NCI-H2196 (cell line): Measurements from ENCODE around the gene CHAD.

Source experiments
- DNase-seq: peaks from one replicate; lab custom pipeline; 2025; ENCODE audit not compliant: unreplicated experiment; lab: John Stamatoyannopoulos, UW

The CHAD gene

GRCh38 chr17:50460831-50461526 lies 7.7 kb downstream of the CHAD start:
- DNase-seq = no peak

GRCh38 chr17:50459756-50460155 lies 8.9 kb downstream of the CHAD start:
- DNase-seq = no peak

GRCh38 chr17:50458701-50459676 lies 9.7 kb downstream of the CHAD start:
- DNase-seq = peak; percentile 73

- no peak for DNase-seq
Observed at GRCh38 chr17:50458270-50458669, 10.4 kb downstream of the CHAD start.

- no peak for DNase-seq
Observed at GRCh38 chr17:50457621-50458020, 11.1 kb downstream of the CHAD start.

GRCh38 chr17:50453901-50454300 lies 14.8 kb downstream of the CHAD start:
- DNase-seq = no peak

GRCh38 chr17:50452630-50453300 lies 15.9 kb downstream of the CHAD start:
- DNase-seq = no peak

- DNase-seq = no peak
Observed at GRCh38 chr17:50451943-50452629, 16.6 kb downstream of the CHAD start.

GRCh38 chr17:50448643-50449042 lies 20.0 kb downstream of the CHAD start:
- no peak for DNase-seq

- peak; percentile 62 for DNase-seq
Observed at GRCh38 chr17:50447870-50448595, 20.6 kb downstream of the CHAD start.

- no peak for DNase-seq
Observed at GRCh38 chr17:50445730-50446325, 22.9 kb downstream of the CHAD start.

GRCh38 chr17:50444841-50445715 lies 23.6 kb downstream of the CHAD start:
- DNase-seq = no peak

- no peak for DNase-seq
Observed at GRCh38 chr17:50443505-50443974, 25.1 kb downstream of the CHAD start.

GRCh38 chr17:50440838-50441829 lies 27.5 kb downstream of the CHAD start:
- DNase-seq = no peak

- peak; percentile 87 for DNase-seq
Observed at GRCh38 chr17:50440172-50440837, 28.4 kb downstream of the CHAD start.

GRCh38 chr17:50439008-50439407 lies 29.7 kb downstream of the CHAD start:
- no peak for DNase-seq

- DNase-seq = no peak
Observed at GRCh38 chr17:50437409-50437808, 31.3 kb downstream of the CHAD start.
